Breast epithelium (tissue), 4 donors: ENCODE data around the gene PEX13. TPM values are rescaled to one million over a fixed set of nuclear protein-coding genes. Genes with fewer than 3 reads are reported as not detected.

Experiments used
- DNase-seq, 2 donors: peaks; one replicate each; pipeline ENCODE4 v3.0.0-alpha.2; 2019; ENCODE audit warnings: low spot score in 2 of 2
- H3K27ac ChIP-seq, 2 donors: fragments of 200-600 bp; sonication (generic) in 1 of 2; one replicate each; pipeline ENCODE4 v1.5.1; 2016 to 2019; ENCODE audit warnings: mild to moderate bottlenecking in 1 of 2
- H3K27me3 ChIP-seq, 2 donors: fragments of 200-600 bp; sonication (generic) in 1 of 2; one replicate each; pipeline versions ENCODE4 v1.5.1 to v1.6.0; 2017 to 2019; ENCODE audit warnings: control low read depth in 1 of 2, mild to moderate bottlenecking in 1 of 2
- H3K36me3 ChIP-seq: fragments of 200-600 bp; one replicate; pipeline ENCODE4 v1.5.1; 2019
- H3K4me1 ChIP-seq, 2 donors: fragments of 200-600 bp; sonication (generic); one replicate each; pipeline ENCODE4 v1.5.1; 2016 to 2019; ENCODE audit warnings: control low read depth in 1 of 2
- H3K4me3 ChIP-seq, 3 donors: fragments of 200-600 bp; sonication (generic); 1 replicate in 2 of 3; 2 replicates in 1 of 3; pipeline ENCODE4 v1.5.1; 2016 to 2019; ENCODE audit warnings: mild to moderate bottlenecking in 3 of 3, moderate library complexity in 2 of 3
- H3K9me3 ChIP-seq, 2 donors: fragments of 200-600 bp; sonication (generic) in 1 of 2; one replicate each; pipeline ENCODE4 v1.5.1; 2016 to 2019; ENCODE audit warnings: control low read depth in 1 of 2
- POLR2A ChIP-seq: fragments of 450-650 bp; IDR thresholded peaks from one replicate; pipeline ENCODE4 v1.6.1; 2016; ENCODE audit warnings: antibody characterized with exemption, mild to moderate bottlenecking, moderate library complexity
- POLR2AphosphoS5 ChIP-seq, 3 donors: sonication (generic); formaldehyde crosslinking; IDR thresholded peaks; one replicate each; pipeline ENCODE4 v1.6.1; 2017; ENCODE audit warnings: antibody characterized with exemption in 3 of 3
- intact Hi-C: fragments of 100-400 bp; cut with DNase I; formaldehyde crosslinking; loops from one replicate; pipeline ENCODE4 v1.15.1; 2023; ENCODE audit warnings: low total_unique reads
- total RNA-seq, 3 donors: library from RNA; depleted of rRNA; stranded (reverse); fragments of >200 nt; gene quantifications; one replicate each; pipeline ENCODE4 v1.1.0, GENCODE V29; 2016
- TF ChIP-seq, protein P1 (sequence below), 3 donors: fragments of 450-650 bp; IDR thresholded peaks; one replicate each; pipeline ENCODE4 v1.5.1; 2016 to 2017; ENCODE audit warnings: antibody characterized with exemption in 3 of 3, mild to moderate bottlenecking in 3 of 3, moderate library complexity in 3 of 3

Gene PEX13
- total RNA-seq, 3 donors from 2014 or later, result 25.1 to 58.2 (median 31.5) TPM

GRCh38 chr2:61044636-61045035 lies 27.1 kb downstream of the PEX13 start:
- H3K27me3 ChIP-seq, result no peaks in the 10 kb centered on the region
- no peak for DNase-seq
- no peak overlapping the region for H3K4me3 ChIP-seq
- TF ChIP-seq, protein P1, sequence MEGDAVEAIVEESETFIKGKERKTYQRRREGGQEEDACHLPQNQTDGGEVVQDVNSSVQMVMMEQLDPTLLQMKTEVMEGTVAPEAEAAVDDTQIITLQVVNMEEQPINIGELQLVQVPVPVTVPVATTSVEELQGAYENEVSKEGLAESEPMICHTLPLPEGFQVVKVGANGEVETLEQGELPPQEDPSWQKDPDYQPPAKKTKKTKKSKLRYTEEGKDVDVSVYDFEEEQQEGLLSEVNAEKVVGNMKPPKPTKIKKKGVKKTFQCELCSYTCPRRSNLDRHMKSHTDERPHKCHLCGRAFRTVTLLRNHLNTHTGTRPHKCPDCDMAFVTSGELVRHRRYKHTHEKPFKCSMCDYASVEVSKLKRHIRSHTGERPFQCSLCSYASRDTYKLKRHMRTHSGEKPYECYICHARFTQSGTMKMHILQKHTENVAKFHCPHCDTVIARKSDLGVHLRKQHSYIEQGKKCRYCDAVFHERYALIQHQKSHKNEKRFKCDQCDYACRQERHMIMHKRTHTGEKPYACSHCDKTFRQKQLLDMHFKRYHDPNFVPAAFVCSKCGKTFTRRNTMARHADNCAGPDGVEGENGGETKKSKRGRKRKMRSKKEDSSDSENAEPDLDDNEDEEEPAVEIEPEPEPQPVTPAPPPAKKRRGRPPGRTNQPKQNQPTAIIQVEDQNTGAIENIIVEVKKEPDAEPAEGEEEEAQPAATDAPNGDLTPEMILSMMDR (IDR thresholded peaks at IDR 0.05), result no peak
- no peak for TF ChIP-seq POLR2AphosphoS5 (IDR thresholded peaks at IDR 0.05)
- no peak for TF ChIP-seq POLR2A
- no peaks in the 10 kb centered on the region for H3K9me3 ChIP-seq
- intact Hi-C loops, result no loop called here
- H3K27ac ChIP-seq, result no peak overlapping the region
- H3K36me3 ChIP-seq, result no peaks in the 10 kb centered on the region
- H3K4me1 ChIP-seq, result no peaks in the 10 kb centered on the region

DNA sequence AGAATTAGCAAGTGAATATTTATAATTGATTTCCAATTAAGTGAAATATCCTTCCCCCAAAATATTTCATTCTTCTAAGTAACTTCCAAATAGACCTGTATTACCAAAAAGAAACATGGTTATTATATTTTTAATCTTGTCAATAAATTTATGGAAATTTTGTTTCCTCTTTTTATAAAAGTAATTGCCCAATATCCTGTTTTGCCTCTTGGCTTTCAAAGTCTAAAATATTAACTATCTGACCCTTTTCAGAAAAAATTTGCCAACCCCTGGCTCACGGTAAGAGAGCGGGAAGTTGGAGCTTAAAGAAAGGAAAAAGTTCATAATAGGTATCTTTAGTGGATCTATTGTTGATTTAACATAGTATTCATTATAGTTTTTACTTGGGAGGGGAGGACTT lies 27.7 kb downstream of the PEX13 start:
- Histone ChIP-seq H3K4me1 (no peaks in the 10 kb centered on the region), H3K27ac (no peak overlapping the region), H3K27me3 (no peaks in the 10 kb centered on the region), H3K4me3 (no peak overlapping the region), H3K36me3 (peaks cover 5% of the 10 kb centered on the region), H3K9me3 (no peaks in the 10 kb centered on the region)
- no peak for DNase-seq
- intact Hi-C loops, result no loop called here
- TF ChIP-seq, protein P1 (IDR thresholded peaks at IDR 0.05), result no peak
- no peak for TF ChIP-seq POLR2AphosphoS5 (IDR thresholded peaks at IDR 0.05)
- TF ChIP-seq POLR2A, result no peak

DNA sequence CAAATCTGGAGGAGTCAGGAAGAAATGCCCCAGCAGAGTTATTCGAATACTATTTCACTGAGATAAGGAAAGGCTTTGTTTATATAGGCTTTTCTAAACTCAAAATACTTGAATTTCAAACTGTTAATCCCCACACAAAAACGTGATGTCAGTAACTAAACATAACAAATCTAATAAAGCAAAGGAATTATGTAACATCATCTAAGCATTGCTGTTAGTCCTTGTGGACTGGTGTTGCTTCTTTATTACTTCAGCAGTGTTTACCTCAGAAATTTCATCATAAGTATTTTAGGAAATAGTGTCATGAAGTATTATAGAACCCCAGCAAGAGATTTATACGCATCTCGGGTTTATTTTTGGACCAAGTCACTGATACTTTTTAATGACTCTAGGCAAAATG lies 28.5 kb downstream of the PEX13 start:
- peaks cover 8% of the 10 kb centered on the region for H3K36me3 ChIP-seq
- intact Hi-C loops, result no loop called here
- H3K4me3 ChIP-seq, result no peak overlapping the region
- no peaks in the 10 kb centered on the region for H3K9me3 ChIP-seq
- H3K4me1 ChIP-seq, result no peaks in the 10 kb centered on the region
- no peaks in the 10 kb centered on the region for H3K27me3 ChIP-seq
- TF ChIP-seq, protein P1 (IDR thresholded peaks at IDR 0.05), result no peak
- TF ChIP-seq POLR2AphosphoS5 (IDR thresholded peaks at IDR 0.05) (no peak), POLR2A (no peak)
- H3K27ac ChIP-seq, result no peak overlapping the region
- no peak for DNase-seq

DNA sequence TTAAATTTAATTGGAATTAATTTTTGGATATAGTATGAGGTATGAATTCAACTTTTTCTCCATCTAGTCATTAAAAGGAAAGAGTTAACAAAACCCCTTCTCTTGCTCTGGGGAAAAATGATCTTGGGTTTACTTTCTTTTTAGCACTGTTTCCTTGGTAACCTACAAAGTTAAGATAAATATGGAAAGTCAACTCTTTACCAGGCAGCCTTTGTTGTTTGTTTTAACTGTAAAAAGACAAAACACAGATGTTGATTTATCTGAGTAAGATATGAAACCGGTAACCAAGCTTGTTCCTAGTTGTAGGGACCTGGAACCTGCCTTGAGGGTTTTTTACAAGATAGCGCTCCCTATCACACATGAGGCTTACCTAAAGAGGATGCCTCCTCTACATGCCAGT lies 38.0 kb downstream of the PEX13 start:
- no peak for TF ChIP-seq POLR2A
- TF ChIP-seq POLR2AphosphoS5 (IDR thresholded peaks at IDR 0.05), result no peak
- TF ChIP-seq, protein P1 (IDR thresholded peaks at IDR 0.05), result no peak
- Histone ChIP-seq H3K27me3 (no peaks in the 10 kb centered on the region), H3K4me1 (no peaks in the 10 kb centered on the region), H3K36me3 (no peaks in the 10 kb centered on the region), H3K27ac (no peak overlapping the region), H3K9me3 (no peaks in the 10 kb centered on the region), H3K4me3 (no peak overlapping the region)
- intact Hi-C loops, result no loop called here
- DNase-seq, result no peak

DNA sequence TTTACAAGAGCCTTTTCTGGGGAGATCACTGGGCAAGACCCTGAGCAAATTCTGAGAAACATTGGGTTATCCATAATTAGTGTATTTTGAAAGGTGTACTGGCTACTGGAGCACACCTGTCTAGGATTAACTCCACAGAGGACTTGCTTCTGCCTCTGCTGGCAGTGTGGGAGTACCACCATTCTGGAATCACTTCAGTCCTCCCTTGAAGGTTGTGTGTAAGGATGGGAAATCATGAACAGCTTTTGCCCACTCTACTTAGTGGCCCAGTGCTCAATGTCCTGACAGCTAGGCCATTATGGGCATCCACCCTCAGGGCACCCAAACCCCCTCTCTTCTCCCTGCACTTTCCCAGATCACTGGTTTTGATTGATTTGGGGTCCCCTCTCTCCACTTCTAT lies 40.0 kb downstream of the PEX13 start:
- TF ChIP-seq, protein P1 (IDR thresholded peaks at IDR 0.05), result no peak
- TF ChIP-seq POLR2AphosphoS5 (IDR thresholded peaks at IDR 0.05) (no peak), POLR2A (no peak)
- no peaks in the 10 kb centered on the region for H3K27me3 ChIP-seq
- H3K4me1 ChIP-seq, result no peaks in the 10 kb centered on the region
- H3K27ac ChIP-seq, result no peak overlapping the region
- no peak overlapping the region for H3K4me3 ChIP-seq
- no peaks in the 10 kb centered on the region for H3K9me3 ChIP-seq
- intact Hi-C loops, result no loop called here
- DNase-seq, result no peak
- no peaks in the 10 kb centered on the region for H3K36me3 ChIP-seq
